Gastroesophageal sphincter (tissue), 4 donors: ENCODE measurements around the gene TULP1. TPM values are rescaled to one million over a fixed set of nuclear protein-coding genes. Genes with fewer than 3 reads are reported as not detected.
"Not testable (repeated sequence)": the region's sequence is repeated elsewhere in the genome, so short reads cannot be mapped to it uniquely, and the experiment has no call there.

Source experiments
- ATAC-seq: fragments of 150-250 bp; one replicate; pipeline ENCODE4 v1.9.1; 2016; ENCODE audit warnings: mild to moderate bottlenecking, moderate library complexity
- H3K27ac ChIP-seq, 4 donors: fragments of 200-600 bp; sonication (generic) in 3 of 4; 1 replicate in 3 of 4; 2 replicates in 1 of 4; pipeline ENCODE4 v1.5.1; 2016 to 2019
- H3K27me3 ChIP-seq: fragments of 200-600 bp; sonication (generic); one replicate; pipeline ENCODE4 v1.5.1; 2019
- H3K36me3 ChIP-seq, 2 donors: fragments of 200-600 bp; sonication (generic); one replicate each; pipeline ENCODE4 v1.5.1; 2019; ENCODE audit warnings: control low read depth in 1 of 2
- H3K4me1 ChIP-seq, 3 donors: fragments of 200-600 bp; sonication (generic); 1 replicate in 2 of 3; 2 replicates in 1 of 3; pipeline ENCODE4 v1.5.1; 2016 to 2019; ENCODE audit warnings: control low read depth in 2 of 3
- H3K4me3 ChIP-seq, 2 donors: fragments of 200-600 bp; sonication (generic); one replicate each; pipeline ENCODE4 v1.5.1; 2019; ENCODE audit warnings: mild to moderate bottlenecking in 1 of 2, moderate library complexity in 1 of 2
- H3K9me3 ChIP-seq, 3 donors: fragments of 200-600 bp; sonication (generic); one replicate each; pipeline ENCODE4 v1.5.1; 2017 to 2019; ENCODE audit warnings: control low read depth in 2 of 3
- EP300 ChIP-seq: sonication (generic); formaldehyde crosslinking; IDR thresholded peaks from one replicate; pipeline ENCODE4 v1.6.1; 2017; ENCODE audit warnings: antibody characterized with exemption, mild to moderate bottlenecking
- POLR2A ChIP-seq, 2 donors: fragments of 450-650 bp; IDR thresholded peaks; one replicate each; pipeline ENCODE4 v1.6.1; 2017; ENCODE audit warnings: antibody characterized with exemption in 2 of 2, mild to moderate bottlenecking in 2 of 2, moderate library complexity in 1 of 2
- POLR2AphosphoS5 ChIP-seq: sonication (generic); formaldehyde crosslinking; IDR thresholded peaks from one replicate; pipeline ENCODE4 v1.6.1; 2017; ENCODE audit warnings: antibody characterized with exemption
- WGBS, 2 donors: methylation state at CpG; one replicate each; pipeline ENCODE4 v1.1.5; 2018; ENCODE audit warnings: low coverage in 1 of 2; 5-methylcytosine and 5-hydroxymethylcytosine counted together
- total RNA-seq, 4 donors: library from RNA; depleted of rRNA; stranded (reverse); fragments of >200 nt; gene quantifications; one replicate each; pipeline ENCODE4 v1.1.0, GENCODE V29; 2016
- TF ChIP-seq, protein P1 (sequence below), 4 experiments: fragments of 200-600 bp in 2 of 4; fragments of 450-650 bp in 2 of 4; sonication (generic) in 1 of 4; IDR thresholded peaks; one replicate each; pipeline ENCODE4 v1.5.1; 2017 to 2019; ENCODE audit warnings: antibody characterized with exemption in 4 of 4, mild to moderate bottlenecking in 2 of 4, moderate library complexity in 2 of 4

Gene TULP1
- total RNA-seq, 4 donors from 2014 or later, result 0.89 TPM; not detected in 3

DNA sequence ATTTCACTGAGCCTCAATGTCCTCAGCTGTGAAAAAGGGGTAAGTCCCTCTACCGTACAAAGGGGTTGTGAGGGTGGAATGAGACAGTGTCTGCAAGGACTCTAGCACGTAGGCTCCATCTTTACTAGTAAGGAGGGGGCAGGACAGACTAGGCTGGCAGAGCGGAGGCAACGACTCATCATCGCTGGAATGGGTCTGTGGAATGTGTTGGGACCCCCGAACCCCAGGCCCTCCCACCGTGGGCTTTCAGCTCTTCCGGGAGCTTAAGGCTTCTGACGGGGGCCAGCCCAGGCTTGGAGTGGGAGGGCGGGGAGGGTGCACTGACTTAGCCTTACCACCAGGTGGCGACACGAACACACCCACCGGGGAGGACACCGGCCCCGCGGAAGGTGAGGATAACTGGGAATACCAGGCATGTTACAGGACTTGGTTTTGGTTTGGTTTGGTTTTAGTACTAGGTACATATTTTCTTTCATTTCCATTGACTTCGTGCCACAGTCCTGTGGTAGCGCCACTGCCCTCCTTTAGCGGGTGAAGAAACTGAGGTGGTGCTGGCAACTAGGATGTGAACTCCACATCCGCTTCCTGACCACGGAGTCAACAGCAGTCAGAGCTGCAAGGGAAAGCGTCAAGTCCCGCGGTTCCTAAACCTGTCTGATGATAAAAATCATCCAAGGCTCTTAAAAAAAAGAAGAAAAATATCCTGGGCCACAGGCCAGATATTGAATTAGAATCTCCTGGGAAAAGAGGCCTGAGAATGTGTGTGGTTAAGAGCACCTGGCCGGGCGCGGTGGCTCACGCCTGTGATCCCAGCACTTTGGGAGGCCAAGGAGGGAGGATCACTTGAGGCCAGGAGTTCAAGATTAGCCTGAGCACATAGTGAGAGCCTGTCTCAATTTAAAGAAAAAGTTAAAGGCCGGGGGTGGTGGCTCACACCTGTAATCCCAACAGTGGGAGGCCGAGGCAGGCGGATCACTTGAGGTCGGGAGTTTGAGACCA lies 10.3 kb upstream of the TULP1 start:
- no peak overlapping the region for H3K27ac ChIP-seq
- no peaks in the 10 kb centered on the region for H3K9me3 ChIP-seq
- peaks cover 0 to 12% (median 0%) of the 10 kb centered on the region in 3 donors for H3K4me1 ChIP-seq
- H3K36me3 ChIP-seq, result no peaks in the 10 kb centered on the region
- TF ChIP-seq EP300, result no peak
- TF ChIP-seq, protein P1, sequence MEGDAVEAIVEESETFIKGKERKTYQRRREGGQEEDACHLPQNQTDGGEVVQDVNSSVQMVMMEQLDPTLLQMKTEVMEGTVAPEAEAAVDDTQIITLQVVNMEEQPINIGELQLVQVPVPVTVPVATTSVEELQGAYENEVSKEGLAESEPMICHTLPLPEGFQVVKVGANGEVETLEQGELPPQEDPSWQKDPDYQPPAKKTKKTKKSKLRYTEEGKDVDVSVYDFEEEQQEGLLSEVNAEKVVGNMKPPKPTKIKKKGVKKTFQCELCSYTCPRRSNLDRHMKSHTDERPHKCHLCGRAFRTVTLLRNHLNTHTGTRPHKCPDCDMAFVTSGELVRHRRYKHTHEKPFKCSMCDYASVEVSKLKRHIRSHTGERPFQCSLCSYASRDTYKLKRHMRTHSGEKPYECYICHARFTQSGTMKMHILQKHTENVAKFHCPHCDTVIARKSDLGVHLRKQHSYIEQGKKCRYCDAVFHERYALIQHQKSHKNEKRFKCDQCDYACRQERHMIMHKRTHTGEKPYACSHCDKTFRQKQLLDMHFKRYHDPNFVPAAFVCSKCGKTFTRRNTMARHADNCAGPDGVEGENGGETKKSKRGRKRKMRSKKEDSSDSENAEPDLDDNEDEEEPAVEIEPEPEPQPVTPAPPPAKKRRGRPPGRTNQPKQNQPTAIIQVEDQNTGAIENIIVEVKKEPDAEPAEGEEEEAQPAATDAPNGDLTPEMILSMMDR (IDR thresholded peaks at IDR 0.05), result peak; percentile 94 to 99 (median 98)
- no peaks in the 10 kb centered on the region for H3K27me3 ChIP-seq
- WGBS, 2 donors, result 51 to 52% methylated on average over 12 to 15 of the region's 32 CpGs
- ATAC-seq, result peak; percentile 91
- peak overlapping the region in 1 of 2 donors; percentile 32 for H3K4me3 ChIP-seq

DNA sequence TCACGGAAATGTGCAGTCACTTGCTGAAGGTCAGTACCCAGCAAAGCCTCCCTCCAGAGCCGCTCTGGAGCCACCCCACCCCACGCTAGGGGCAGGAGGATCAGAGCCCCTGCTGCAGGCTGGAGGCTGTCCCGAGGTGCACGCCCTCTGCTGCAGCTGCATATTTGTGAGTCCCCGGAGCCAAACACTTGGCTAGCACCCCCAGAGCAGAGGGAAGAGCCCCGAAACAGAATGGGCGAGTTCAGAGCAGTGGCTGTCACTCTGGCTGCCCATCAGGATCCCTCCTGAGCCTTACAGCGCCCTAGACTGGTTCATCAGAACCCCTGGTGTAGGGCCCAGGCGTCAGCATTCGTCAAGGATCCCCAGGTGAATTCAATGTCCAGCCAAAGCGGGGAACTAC lies 9.5 kb upstream of the TULP1 start:
- TF ChIP-seq EP300, result no peak
- TF ChIP-seq, protein P1 (IDR thresholded peaks at IDR 0.05), result no peak
- TF ChIP-seq POLR2AphosphoS5, result no peak
- H3K27ac ChIP-seq, result no peak overlapping the region
- WGBS, 2 donors, result 81 to 100% methylated on average over 1 to 5 of the region's 12 CpGs
- H3K27me3 ChIP-seq, result no peaks in the 10 kb centered on the region
- no peak for ATAC-seq
- H3K4me3 ChIP-seq, result no peak overlapping the region
- H3K9me3 ChIP-seq, result no peaks in the 10 kb centered on the region
- H3K36me3 ChIP-seq, result no peaks in the 10 kb centered on the region
- peaks cover 0 to 12% (median 0%) of the 10 kb centered on the region in 3 donors for H3K4me1 ChIP-seq

DNA sequence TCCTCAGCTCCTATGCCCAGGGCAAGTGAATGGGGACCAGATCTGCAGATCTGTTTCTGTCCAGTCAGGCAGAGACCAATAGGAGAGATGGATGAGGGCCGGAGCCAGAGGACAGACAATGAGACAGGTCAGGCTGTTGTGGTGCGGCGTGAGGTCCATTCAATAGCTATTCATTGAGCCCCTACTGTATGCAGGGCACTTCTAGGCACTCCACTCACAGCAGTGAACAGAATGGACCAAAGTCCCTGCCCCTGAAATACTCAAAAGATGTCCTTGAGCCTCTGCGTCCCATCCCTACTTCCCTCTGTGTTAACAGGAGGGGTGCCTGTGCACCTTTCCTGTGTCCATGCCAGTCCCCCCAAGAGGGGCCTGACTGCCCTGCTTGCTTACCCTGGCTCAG lies 8.5 kb upstream of the TULP1 start:
- no peak for ATAC-seq
- no peaks in the 10 kb centered on the region for H3K27me3 ChIP-seq
- TF ChIP-seq EP300 (no peak), POLR2A (IDR thresholded peaks at IDR 0.05) (no peak), POLR2AphosphoS5 (no peak)
- TF ChIP-seq, protein P1 (IDR thresholded peaks at IDR 0.05), result no peak

DNA sequence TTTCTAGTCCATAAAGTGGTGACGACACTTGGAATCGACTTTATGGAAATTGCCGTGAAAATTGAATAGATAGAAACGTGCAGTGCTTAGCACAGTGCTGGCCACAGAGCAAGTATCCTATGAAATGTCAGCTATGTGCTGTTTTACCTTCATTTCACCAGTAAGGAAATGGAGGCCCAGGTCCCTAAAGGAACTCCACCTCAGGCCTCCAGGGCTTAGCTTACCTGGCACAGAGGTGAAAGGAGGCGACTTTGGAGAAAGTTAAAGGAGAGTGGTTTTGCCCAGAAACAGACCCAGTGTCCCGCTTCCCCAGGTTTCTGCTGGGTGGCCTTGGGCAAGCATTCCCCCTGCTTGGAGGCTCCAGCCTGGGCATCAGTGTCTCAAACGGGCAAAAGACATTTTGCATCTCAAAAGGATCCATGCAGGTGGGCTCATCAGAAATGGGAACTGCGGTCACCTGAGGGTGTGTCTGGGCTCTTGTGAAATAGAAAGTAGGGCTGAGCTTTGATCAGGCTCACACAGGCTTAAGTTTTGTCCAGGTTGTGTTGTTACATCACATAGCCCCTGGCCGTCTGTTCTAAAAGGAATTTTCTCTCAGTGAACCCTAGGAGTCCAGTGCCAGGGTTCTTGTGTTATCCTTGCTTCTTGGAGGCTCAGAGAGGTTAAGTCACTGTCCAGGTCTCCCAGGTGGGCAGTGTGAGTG lies 6.8 kb upstream of the TULP1 start:
- WGBS, 2 donors, result 86 to 88% methylated on average over 4 to 8 of the region's 9 CpGs
- H3K27me3 ChIP-seq, result no peaks in the 10 kb centered on the region
- no peaks in the 10 kb centered on the region for H3K36me3 ChIP-seq
- H3K9me3 ChIP-seq, result no peaks in the 10 kb centered on the region
- H3K27ac ChIP-seq, result no peak overlapping the region
- ATAC-seq, result no peak
- TF ChIP-seq POLR2AphosphoS5 (no peak), POLR2A (IDR thresholded peaks at IDR 0.05) (no peak)
- no peak overlapping the region for H3K4me3 ChIP-seq
- peaks cover 0 to 12% (median 0%) of the 10 kb centered on the region in 3 donors for H3K4me1 ChIP-seq

More for the DNA sequence above, 8.5 kb upstream of the TULP1 start:
- Histone ChIP-seq H3K4me1 (peaks cover 0 to 12% (median 0%) of the 10 kb centered on the region in 3 donors), H3K27ac (no peak overlapping the region), H3K36me3 (no peaks in the 10 kb centered on the region), H3K4me3 (no peak overlapping the region), H3K9me3 (no peaks in the 10 kb centered on the region)
- 86 to 100% methylated on average over 1 to 4 of the region's 4 CpGs for WGBS, 2 donors

DNA sequence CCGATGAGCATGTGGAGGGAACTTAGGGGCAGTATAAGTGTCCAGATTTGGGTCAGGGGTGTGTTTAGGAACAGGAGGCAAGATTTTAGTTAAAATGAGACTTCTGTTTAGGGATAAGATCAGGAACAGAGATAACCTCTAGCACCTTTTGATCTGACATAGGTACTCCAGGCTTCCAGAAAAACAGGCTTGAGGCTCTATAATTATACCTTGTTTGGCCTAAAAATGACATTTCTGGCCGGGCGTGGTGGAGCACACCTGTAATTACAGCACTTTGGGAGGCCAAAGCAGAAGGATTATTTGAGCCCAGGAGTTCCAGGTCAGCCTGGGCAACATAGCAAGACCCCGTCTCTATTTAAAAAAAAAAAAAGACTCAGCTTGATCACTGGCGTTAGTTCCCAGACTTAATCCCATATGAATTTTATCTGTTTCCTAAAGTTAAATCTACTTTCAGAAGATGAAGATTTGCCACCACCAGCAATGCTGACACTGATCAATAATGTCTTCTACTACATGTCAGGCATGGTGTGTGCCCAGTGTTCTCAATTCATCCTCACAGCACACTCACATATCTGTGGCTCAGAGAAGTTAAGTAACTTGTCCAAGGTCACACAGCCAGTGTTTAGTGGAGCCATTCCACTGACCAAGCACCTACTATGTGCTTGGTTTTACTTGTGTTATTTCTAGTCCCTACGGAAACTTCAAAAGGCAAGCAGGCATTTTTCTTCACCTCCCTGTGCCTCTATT lies 6.0 kb upstream of the TULP1 start:
- ATAC-seq, result no peak
- peaks cover 0 to 12% (median 0%) of the 10 kb centered on the region in 3 donors for H3K4me1 ChIP-seq
- no peak overlapping the region for H3K27ac ChIP-seq
- H3K4me3 ChIP-seq, result no peak overlapping the region
- WGBS, 2 donors, result 92 to 96% methylated on average over 6 of the region's 6 CpGs
- no peaks in the 10 kb centered on the region for H3K27me3 ChIP-seq
- TF ChIP-seq POLR2AphosphoS5, result no peak
- TF ChIP-seq, protein P1 (IDR thresholded peaks at IDR 0.05), result no peak
- no peak for TF ChIP-seq POLR2A (IDR thresholded peaks at IDR 0.05)
- no peak for TF ChIP-seq EP300
- no peaks in the 10 kb centered on the region for H3K9me3 ChIP-seq
- no peaks in the 10 kb centered on the region for H3K36me3 ChIP-seq

DNA sequence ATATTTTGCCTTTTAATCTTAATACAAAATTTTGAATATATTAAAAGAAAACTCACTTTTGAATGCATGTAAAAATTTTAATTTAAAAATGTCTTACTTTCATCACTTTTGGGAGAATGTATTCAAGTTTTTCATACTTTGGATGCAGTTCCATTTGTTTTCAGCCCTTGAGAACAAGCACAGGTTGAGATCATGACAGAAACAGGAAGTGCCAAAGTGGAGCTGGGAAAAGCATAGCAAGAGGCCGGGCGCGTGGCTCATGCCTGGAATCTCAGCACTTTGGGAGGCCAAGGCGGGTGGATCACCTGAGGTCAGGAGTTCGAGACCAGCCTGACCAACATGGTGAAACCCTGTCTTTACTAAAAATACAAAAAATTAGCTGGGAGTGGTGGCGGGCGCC lies 5.3 kb upstream of the TULP1 start:
- not testable (repeated sequence) for ATAC-seq, H3K4me1 ChIP-seq, H3K4me3 ChIP-seq, H3K27ac ChIP-seq, H3K27me3 ChIP-seq, H3K36me3 ChIP-seq, H3K9me3 ChIP-seq
- WGBS, 2 donors, result 77 to 82% methylated on average over 5 of the region's 7 CpGs
